Fibroblast of upper back skin (primary cell): ENCODE data around the gene LATS2.
"Not testable (repeated sequence)": the region's sequence is repeated elsewhere in the genome, so short reads cannot be mapped to it uniquely, and the experiment has no call there.

Source experiments
- DNase-seq: peaks from one replicate; pipeline ENCODE4 v3.0.0-alpha.2; 2013

Gene LATS2

DNA sequence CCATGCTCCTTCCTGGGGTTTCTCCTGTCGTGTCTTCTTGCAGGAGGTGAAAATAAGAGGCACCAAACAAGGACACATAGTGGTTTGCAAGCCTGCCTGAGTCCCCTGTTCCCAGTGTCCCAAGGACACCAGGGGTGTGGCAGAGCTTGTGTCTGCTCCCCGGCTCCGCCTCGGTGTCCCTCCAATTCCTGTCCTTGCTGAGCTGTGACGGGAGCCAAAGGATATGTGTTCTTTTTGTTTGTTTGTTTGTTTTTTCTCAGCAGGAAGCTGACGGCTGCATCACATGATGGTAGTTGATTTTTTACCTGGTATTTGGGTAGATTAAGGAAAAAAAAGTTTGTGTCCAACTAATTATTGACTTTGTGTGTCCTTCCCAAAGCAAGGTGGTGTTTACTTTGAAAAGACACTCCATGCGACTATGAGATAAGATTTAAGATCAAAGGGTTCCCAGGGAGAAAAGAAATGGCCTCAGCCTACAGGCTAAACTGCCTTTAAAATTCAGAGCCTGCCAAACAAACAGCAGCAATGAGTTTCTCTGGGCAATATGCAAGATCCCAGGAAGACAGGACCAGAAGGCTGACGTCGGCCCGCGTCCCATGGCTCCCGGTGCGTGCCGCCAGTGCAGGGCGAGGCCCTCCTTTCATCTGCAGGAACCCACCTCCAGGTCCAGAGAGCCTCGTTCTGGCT, 108.0 kb downstream of the LATS2 start:
- DNase-seq, result no peak

DNA sequence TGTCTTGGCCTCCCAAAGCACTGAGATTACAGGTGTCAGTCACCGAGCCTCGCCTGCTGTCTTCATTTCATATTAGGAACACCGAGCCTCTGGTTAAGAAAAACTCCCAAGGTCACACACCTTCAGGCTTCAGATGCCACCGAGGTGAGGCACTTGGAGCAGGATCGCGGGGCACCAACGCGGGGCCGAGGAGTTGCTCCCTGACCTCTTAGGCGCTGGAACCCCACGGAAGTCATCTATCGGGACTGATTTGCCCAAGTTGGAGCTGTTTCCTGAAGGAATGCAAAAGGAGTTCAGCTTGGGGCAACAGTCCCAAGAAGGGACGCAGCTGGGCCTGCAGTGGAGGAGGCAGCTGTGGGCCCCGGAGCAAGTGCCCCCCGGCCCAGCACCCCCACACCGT, 108.5 kb downstream of the LATS2 start:
- DNase-seq, result no peak

DNA sequence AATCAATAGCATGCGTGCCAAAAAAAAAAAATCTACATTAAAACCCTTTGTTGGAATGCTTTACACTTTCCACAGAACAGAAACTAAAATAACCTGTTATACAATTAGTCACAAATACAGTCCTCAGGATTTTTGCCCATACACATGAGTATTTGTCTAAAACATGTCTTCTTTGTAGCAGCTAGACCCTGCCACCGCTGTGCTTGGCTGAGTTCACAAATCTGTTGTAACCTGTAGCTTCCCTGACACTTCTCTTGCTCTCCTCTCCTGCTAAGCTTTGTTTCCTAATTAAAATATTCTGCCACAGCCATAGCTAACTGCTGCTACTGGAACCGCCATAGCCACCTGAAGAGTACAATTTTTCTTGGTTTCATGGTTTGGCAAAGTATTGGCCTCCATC, 113.4 kb downstream of the LATS2 start:
- not testable (repeated sequence) for DNase-seq

DNA sequence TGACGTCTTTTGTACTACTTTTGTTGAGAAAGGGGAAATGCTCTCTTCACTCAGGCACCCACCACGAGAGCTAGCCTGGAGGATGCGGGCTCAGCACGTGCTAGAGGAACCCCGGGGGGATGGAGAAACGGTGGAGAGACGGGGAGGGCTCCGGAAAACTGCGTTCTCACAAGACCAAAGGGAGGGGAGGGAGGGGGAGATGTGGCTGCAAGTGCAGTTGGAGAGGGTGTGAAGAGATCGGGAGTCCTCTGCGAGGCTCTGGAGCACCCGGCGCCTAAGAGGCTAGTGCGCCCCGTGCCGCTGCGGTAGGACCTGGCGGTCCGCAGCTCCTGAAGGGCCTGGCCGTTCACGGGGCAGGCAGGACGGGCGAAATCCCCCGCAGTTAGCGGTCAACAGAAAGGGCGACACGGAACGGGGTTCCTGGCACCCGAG, 115.4 kb downstream of the LATS2 start:
- no peak for DNase-seq

DNA sequence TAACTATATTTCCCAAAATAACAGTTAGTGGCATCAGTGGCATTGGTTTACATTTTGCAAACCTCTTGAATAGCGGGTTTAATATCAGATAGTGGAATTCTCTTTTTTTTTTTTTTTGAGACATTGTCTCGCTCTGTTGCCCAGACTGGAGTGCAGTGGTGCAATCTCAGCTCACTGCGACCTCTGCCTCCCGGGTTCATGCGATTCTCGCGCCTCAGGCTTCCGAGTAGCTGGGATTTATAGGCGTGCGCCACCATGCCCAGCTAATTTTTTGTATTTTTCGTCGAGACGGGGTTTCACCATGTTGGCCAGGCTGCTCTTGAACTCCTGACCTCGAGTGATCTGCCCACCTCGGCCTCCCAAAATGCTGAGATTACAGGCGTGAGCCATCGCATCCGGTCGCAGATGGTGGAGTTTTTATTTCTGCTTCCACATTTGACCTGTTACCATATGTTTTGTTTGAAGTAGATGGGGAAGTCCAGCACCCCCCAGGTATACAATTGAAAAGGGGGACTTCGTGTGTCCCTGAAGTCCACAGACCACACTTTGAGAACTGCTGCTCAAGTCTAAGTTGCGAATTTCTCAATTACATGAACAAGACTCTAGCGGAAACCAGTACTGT, 118.3 kb downstream of the LATS2 start:
- no peak for DNase-seq

DNA sequence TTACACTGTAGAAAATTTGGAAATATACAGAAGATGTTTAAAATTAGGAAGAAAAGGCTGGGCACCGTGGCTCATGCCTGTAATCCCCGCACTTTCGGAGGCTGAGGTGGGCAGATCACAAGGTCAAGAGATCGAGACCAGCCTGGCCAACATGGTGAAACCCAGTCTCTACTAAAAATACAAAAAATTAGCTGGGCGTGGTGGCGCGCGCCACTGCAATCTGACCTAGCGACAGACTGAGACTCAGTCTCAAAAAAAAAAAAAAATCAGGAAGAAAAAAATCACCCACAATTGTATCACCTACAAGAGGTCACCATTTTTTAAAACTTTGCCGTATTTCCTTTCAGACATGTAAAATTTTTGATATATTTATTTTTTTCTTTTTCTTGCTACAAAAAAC, 120.9 kb downstream of the LATS2 start:
- not testable (repeated sequence) for DNase-seq

DNA sequence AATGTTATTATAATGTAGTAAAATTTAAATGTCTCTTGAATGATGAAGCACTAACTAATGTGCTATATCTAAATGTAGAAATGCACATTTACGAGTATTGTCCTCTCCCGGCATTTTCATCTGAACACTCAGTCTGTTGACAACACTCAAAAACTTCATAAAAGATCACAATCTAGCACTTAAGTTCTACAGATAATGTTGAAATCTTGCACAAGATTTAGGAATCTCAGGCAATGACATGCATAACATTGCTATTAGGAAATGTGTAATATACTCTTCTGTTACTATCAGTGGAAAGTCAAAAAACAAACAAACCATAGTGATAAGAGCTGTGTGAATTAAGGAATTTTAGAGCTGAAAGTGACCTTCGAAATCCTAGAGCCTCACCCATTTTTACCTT, 121.3 kb downstream of the LATS2 start:
- DNase-seq, result peak; percentile 26

DNA sequence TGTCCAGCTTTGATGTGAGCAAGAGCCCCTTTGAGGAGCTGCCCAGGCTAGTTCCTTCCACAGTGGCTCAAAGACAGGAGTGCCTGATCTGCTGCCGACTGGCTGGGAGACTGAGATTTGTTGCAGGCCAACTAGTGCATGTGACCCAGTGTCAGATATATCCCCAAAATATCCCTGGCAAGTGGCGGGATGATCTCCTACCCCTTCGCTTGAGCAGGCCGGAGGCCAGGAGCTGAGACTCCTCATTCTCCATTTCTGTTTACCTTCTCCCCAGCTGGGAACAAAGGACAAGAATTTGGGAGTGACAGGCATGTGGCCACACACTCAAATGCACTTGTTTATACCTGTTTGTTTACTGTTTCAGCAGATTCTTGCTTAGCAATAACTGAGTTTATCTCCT, 121.7 kb downstream of the LATS2 start:
- DNase-seq, result no peak

DNA sequence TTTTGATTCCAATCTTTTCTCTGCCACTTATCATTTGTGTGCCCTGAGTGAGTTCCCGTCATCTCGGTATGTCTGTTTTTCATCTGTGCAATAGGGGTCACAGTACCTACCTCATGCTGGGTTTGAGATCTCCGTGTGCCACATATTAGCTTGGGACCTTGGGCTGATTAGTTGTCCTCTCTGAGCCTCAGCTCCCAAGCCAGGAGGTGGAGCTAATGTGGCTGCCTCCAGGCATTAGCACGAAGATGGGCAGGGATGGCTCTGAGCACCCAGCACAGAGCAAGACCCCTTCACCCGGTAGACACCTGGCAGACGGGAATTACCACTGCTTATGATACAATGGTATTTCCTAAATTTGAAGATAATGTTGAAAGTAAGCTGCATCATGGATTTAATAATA, 123.1 kb downstream of the LATS2 start:
- no peak for DNase-seq

DNA sequence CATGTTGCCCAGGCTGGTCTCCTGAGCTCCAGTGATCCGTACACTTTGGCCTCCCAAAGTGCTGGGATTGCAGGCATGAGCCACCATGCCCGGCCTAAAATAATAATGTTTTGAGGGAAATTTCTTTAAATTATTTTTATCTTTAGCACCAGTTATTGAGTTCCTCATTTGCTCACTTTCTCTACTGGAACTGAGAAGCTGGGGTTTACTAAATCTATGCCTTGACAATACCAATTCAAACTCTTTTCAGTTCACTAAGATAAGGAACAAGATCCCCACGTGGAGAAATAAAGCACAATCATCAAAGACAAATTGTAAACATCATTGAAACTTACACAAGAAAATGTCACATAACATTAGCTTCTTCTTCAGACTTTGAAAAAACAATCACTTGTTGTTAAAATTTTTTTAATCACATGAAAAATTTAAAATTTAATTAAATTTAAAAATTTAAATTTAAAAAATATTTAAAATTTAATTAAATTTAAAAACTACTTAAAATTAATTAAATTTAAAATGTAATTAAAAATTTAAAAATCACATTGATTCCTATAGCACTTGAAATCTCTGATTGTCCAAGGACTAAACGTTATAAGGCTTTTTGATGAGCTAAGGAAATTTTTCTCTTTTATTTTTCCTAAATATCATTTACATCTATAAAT, 133.7 kb downstream of the LATS2 start:
- no peak for DNase-seq

DNA sequence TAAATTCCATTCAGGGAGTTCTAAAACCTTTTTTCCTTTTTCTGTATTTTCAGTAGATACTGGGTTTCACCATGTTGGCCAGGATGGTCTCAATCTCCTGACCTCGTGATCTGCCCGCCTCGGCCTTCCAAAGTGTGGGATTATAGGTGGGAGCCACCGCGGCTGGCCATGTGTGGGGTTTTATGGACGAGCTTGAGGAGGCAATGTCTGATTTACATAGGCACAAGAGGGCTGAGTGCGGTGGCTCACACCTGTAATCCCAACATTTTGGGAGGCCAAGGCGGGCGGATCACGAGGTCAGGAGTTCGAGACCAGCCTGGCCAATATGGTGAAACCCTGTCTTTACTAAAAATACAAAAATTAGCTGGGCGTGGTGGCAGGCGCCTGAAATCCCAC, 136.0 kb downstream of the LATS2 start:
- not testable (repeated sequence) for DNase-seq

DNA sequence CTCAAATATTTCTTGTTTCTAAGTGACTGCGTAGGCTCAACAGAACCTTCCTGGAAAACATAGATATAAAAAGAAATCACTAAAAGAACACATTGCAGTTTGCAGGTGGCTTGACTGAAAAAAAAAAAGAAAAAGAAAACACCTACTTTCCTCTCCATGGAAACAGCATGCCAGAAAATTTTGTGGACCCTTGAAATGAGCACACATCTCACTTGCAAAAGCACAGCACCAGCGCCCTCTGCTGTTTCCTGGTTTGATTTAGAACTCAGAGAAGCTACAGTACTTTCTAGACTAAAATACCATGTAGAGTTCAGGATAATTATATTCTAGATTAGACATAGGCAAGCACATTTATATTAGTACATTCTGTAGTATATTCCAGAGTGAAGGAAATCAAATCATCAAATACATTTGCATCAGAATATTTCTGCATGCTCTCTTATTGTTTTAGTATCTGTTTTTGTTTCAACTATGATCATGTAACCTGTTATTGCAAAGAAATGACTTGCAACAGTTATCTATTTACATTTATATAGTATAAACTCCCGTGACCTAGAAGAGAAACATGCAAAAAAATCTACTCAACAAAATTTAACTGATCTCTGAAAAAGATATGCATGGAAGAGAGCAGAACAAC, 136.5 kb downstream of the LATS2 start:
- DNase-seq, result peak; percentile 83

DNA sequence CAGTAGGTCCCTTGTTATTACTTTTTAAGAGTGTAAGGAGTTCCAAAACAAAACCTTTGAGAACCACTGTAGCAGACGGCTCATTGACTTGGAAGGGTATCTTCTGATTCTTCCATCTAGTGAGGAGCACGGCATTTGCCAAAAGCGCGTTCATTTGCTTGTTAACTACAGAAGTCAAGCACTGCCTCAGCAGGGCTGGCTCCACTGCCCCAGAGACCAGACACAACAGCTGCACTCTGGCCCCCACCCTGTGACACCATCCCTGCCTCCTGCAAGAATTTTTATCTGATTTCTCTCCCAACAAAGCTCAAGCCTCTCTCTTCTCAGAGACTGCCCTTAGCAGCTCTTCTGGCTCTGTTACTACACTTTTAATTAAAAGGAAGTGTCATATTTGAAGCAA, 138.1 kb downstream of the LATS2 start:
- DNase-seq, result no peak
